B cell (primary cell): ENCODE measurements around the gene VENTX. TPM values are rescaled to one million over a fixed set of nuclear protein-coding genes. Genes with fewer than 3 reads are reported as not detected.

Experiments
- ATAC-seq: fragments of 200-7000 bp; cut with Tn5 transposase; one replicate; pipeline ENCODE4 v1.10.0; 2021; ENCODE audit warnings: low read depth, mild to moderate bottlenecking, moderate number of reproducible peaks, moderate library complexity
- CTCF ChIA-PET: fragments of 350-600 bp; sonication (Branson Sonifier 250); formaldehyde crosslinking; loops from one replicate; lab custom pipeline; 2021; ENCODE audit warnings: antibody characterized with exemption, inconsistent platforms; lab: Charles Lee
- POLR2A ChIA-PET: fragments of 350-600 bp; sonication (Branson Sonifier 250); formaldehyde crosslinking; loops from one replicate; lab custom pipeline; 2021; ENCODE audit warnings: antibody characterized with exemption; lab: Charles Lee
- DNase-seq: peaks from one replicate; pipeline ENCODE4 v3.0.0; 2013
- H2AFZ ChIP-seq: 2 replicates; pipeline ENCODE4 v1.6.1; 2012; ENCODE audit warnings: mild to moderate bottlenecking, low read depth, low read length; ENCODE audit not compliant: insufficient read depth, poor library complexity, severe bottlenecking
- H3K27ac ChIP-seq, 2 donors: 1 replicate in 1 of 2; 2 replicates in 1 of 2; pipeline ENCODE4 v1.5.1; 2012 to 2013; ENCODE audit warnings: low read length in 2 of 2, mild to moderate bottlenecking in 2 of 2, moderate library complexity in 1 of 2
- H3K27me3 ChIP-seq, 4 experiments: fragments of 200-600 bp in 1 of 4; sonication (generic) in 1 of 4; replicated peaks in 1 of 4; 1 replicate in 2 of 4; 2 replicates in 2 of 4; pipeline versions ENCODE4 v1.6.1 to v1.7.0; 2013 to 2016; ENCODE audit warnings: low read length in 3 of 4, mild to moderate bottlenecking in 2 of 4, mixed read lengths in 1 of 4, moderate library complexity in 1 of 4; ENCODE audit not compliant: insufficient read depth in 4 of 4, control insufficient read depth in 3 of 4; ENCODE audit errors: control extremely low read depth in 1 of 4
- H3K36me3 ChIP-seq, 2 experiments: replicated peaks in 1 of 2; 1 replicate in 1 of 2; 2 replicates in 1 of 2; pipeline versions ENCODE4 v1.6.1 to v1.7.1; 2013; ENCODE audit warnings: low read length in 1 of 2; ENCODE audit not compliant: insufficient read depth in 2 of 2, control insufficient read depth in 1 of 2; ENCODE audit errors: control extremely low read depth in 1 of 2, extremely low read depth in 1 of 2
- H3K4me1 ChIP-seq, 2 donors: fragments of 200-600 bp in 1 of 2; sonication (generic) in 1 of 2; 1 replicate in 1 of 2; 2 replicates in 1 of 2; pipeline versions ENCODE4 v1.5.1 to v1.6.1; 2013 to 2017; ENCODE audit warnings: low read length in 2 of 2; ENCODE audit not compliant: control insufficient read depth in 2 of 2, insufficient read depth in 2 of 2
- H3K4me2 ChIP-seq: replicated peaks from 2 replicates; pipeline ENCODE3; 2012; ENCODE audit warnings: mild to moderate bottlenecking, low read depth, low read length; ENCODE audit not compliant: poor library complexity, severe bottlenecking
- H3K4me3 ChIP-seq, 5 experiments: fragments of 200-600 bp in 1 of 5; sonication (generic) in 1 of 5; 1 replicate in 3 of 5; 2 replicates in 2 of 5; pipeline versions ENCODE4 v1.5.1 to v1.7.0; 2011 to 2016; ENCODE audit warnings: low read length in 4 of 5, mild to moderate bottlenecking in 4 of 5, low read depth in 2 of 5, control low read depth in 1 of 5, moderate library complexity in 1 of 5; ENCODE audit not compliant: insufficient read depth in 1 of 5; ENCODE audit errors: control extremely low read depth in 1 of 5, extremely low read depth in 1 of 5
- H3K79me2 ChIP-seq: fragments of 200-600 bp; sonication (generic); one replicate; pipeline ENCODE4 v1.6.0; 2016; ENCODE audit warnings: low read length; ENCODE audit not compliant: control insufficient read depth, insufficient read depth
- H3K9ac ChIP-seq: fragments of 200-600 bp; sonication (generic); 2 replicates; pipeline ENCODE4 v1.6.1; 2017; ENCODE audit warnings: mild to moderate bottlenecking, low read length, moderate library complexity
- H3K9me3 ChIP-seq, 3 donors: one replicate each; pipeline versions ENCODE4 v1.6.1 to v1.7.1; 2013; ENCODE audit warnings: low read length in 2 of 3; ENCODE audit not compliant: control insufficient read depth in 2 of 3, insufficient read depth in 1 of 3; ENCODE audit errors: control extremely low read depth in 1 of 3
- H4K20me1 ChIP-seq: 2 replicates; pipeline ENCODE4 v1.6.0; 2012; ENCODE audit warnings: mild to moderate bottlenecking, low read length; ENCODE audit not compliant: insufficient read depth, control insufficient read depth, poor library complexity, severe bottlenecking
- H3K27ac Mint-ChIP-seq: one replicate; pipeline ENCODE4 v1.8.0; 2021; ENCODE audit warnings: mixed read lengths
- H3K27me3 Mint-ChIP-seq: one replicate; pipeline ENCODE4 v1.8.0; 2021; ENCODE audit warnings: mixed read lengths
- H3K4me1 Mint-ChIP-seq: one replicate; pipeline ENCODE4 v1.8.0; 2021; ENCODE audit warnings: mixed read lengths
- H3K4me3 Mint-ChIP-seq: one replicate; pipeline ENCODE4 v1.8.0; 2021; ENCODE audit warnings: mixed read lengths
- H3K9me3 Mint-ChIP-seq: one replicate; pipeline ENCODE4 v1.8.0; 2022; ENCODE audit warnings: mixed read lengths; ENCODE audit not compliant: insufficient read depth
- CTCF ChIP-seq: fragments of 200-600 bp; IDR thresholded peaks from one replicate; pipeline ENCODE4 v1.8.0; 2022; ENCODE audit warnings: antibody characterized with exemption, mild to moderate bottlenecking
- EZH2 ChIP-seq: IDR thresholded peaks from 2 replicates; pipeline ENCODE4 v1.6.1; 2012; ENCODE audit warnings: borderline replicate concordance, low read depth, mild to moderate bottlenecking, moderate library complexity, low read length; ENCODE audit not compliant: insufficient read depth, poor library complexity, severe bottlenecking
- WGBS: methylation state at CpG from one replicate; pipeline ENCODE4 v1.1.5; 2013; ENCODE audit warnings: missing lambda C conversion rate; ENCODE audit not compliant: insufficient coverage; 5-methylcytosine and 5-hydroxymethylcytosine counted together
- intact Hi-C: fragments of 100-400 bp; cut with micrococcal nuclease; formaldehyde crosslinking; loops from one replicate; pipeline ENCODE4 v1.10.0; 2022
- polyA plus RNA-seq: library from polyadenylated mRNA; depleted of rRNA; stranded (reverse); fragments of >200 nt; gene quantifications from 2 replicates; pipeline ENCODE4 v1.2.3, GENCODE V29; 2012
- total RNA-seq, 2 donors: library from RNA; stranded (reverse); fragments of 120-200 nt in 1 of 2; gene quantifications; 1 replicate in 1 of 2; 2 replicates in 1 of 2; pipeline versions ENCODE4 v1.2.3 to v1.2.4, GENCODE V29; 2013 to 2022

VENTX gene
- total and polyA plus RNA-seq, 2 donors (not counting 1 experiment from before 2014, with no cell fraction given): 0.82 TPM; not detected in 1

- H3K36me3 ChIP-seq: no peaks in the 10 kb centered on the region
- no peak overlapping the region for H2AFZ ChIP-seq
- H3K9me3 ChIP-seq: peaks cover 0 to 1% (median 0%) of the 10 kb centered on the region in 3 donors
- Mint-ChIP-seq H3K9me3 (no peaks in the 10 kb centered on the region), H3K27me3 (no peaks in the 10 kb centered on the region), H3K4me3 (no peak overlapping the region), H3K27ac (no peak overlapping the region), H3K4me1 (no peaks in the 10 kb centered on the region)
- no peak overlapping the region for H3K27ac ChIP-seq
- ChIA-PET CTCF (no interaction called here), POLR2A (no interaction called here)
- TF ChIP-seq CTCF: no peak
- no peak for TF ChIP-seq EZH2
- no peak for DNase-seq
- no peaks in the 10 kb centered on the region for H4K20me1 ChIP-seq
- ATAC-seq: no peak
- no peak overlapping the region for H3K4me3 ChIP-seq
- no peaks in the 10 kb centered on the region for H3K79me2 ChIP-seq
- no peaks in the 10 kb centered on the region for H3K4me1 ChIP-seq
- H3K27me3 ChIP-seq: no peaks in the 10 kb centered on the region
- 89% methylated on average over 7 of the region's 9 CpGs for WGBS
- H3K4me2 ChIP-seq: no peak overlapping the region
- intact Hi-C loops: no loop called here
- no peak overlapping the region for H3K9ac ChIP-seq
These were observed 39.9 kb upstream of the VENTX start for GRCh38 chr10:133197786-133198185.

- H3K4me1 Mint-ChIP-seq: no peaks in the 10 kb centered on the region
- no peak overlapping the region for H3K4me3 ChIP-seq
- H3K27ac ChIP-seq: no peak overlapping the region
- no peak overlapping the region for H2AFZ ChIP-seq
- no peak overlapping the region for H3K4me3 Mint-ChIP-seq
- ChIA-PET POLR2A (no interaction called here), CTCF (no interaction called here)
- H3K27me3 Mint-ChIP-seq: no peaks in the 10 kb centered on the region
- no peaks in the 10 kb centered on the region for H3K4me1 ChIP-seq
- H3K27ac Mint-ChIP-seq: no peak overlapping the region
- 96% methylated on average over 22 of the region's 26 CpGs for WGBS
- H3K9me3 ChIP-seq: peaks cover 0 to 1% (median 0%) of the 10 kb centered on the region in 3 donors
- no peaks in the 10 kb centered on the region for H3K9me3 Mint-ChIP-seq
- intact Hi-C loops: no loop called here
- H3K9ac ChIP-seq: no peak overlapping the region
- H3K27me3 ChIP-seq: no peaks in the 10 kb centered on the region
- ATAC-seq: no peak
- no peak overlapping the region for H3K4me2 ChIP-seq
- no peaks in the 10 kb centered on the region for H4K20me1 ChIP-seq
- no peaks in the 10 kb centered on the region for H3K36me3 ChIP-seq
- TF ChIP-seq EZH2: no peak
- DNase-seq: no peak
- H3K79me2 ChIP-seq: no peaks in the 10 kb centered on the region
These were observed 39.4 kb upstream of the VENTX start for GRCh38 chr10:133198206-133198605.
